IMR-90 (cell line): ENCODE data around the gene SMG1. TPM values are rescaled to one million over a fixed set of nuclear protein-coding genes. Genes with fewer than 3 reads are reported as not detected.

Source experiments
- ATAC-seq: fragments of 200-7000 bp; cut with Tn5 transposase; 2 replicates; pipeline ENCODE4 v1.9.1; 2020; ENCODE audit warnings: low read depth, mild to moderate bottlenecking, moderate library complexity
- BruUV-seq: library from RNA; stranded (reverse); fragments of 400-500 nt; replicated peaks from 2 replicates; lab custom pipeline; 2021; lab: Mats Ljungman, UMichigan
- CTCF ChIA-PET: fragments of 300-600 bp; formaldehyde crosslinking; extraction: SDS; loops from one replicate; lab custom pipeline; 2021; ENCODE audit warnings: antibody characterized with exemption; lab: Yijun Ruan, JAX
- POLR2A ChIA-PET: fragments of 300-600 bp; sonication (Branson Sonifier 250); formaldehyde crosslinking; loops from one replicate; lab custom pipeline; 2022; ENCODE audit warnings: antibody characterized with exemption; ENCODE audit not compliant: unreplicated experiment; lab: Charles Lee
- DNase-seq: peaks from one replicate; pipeline ENCODE4 v3.0.0; 2013
- H2AFZ ChIP-seq: replicated peaks from 2 replicates; pipeline ENCODE3; 2013; ENCODE audit warnings: low read length, mild to moderate bottlenecking; ENCODE audit not compliant: poor library complexity
- H2AK5ac ChIP-seq: 2 replicates; pipeline ENCODE4 v1.6.1; 2013; ENCODE audit warnings: low read depth, low read length, inconsistent platforms
- H2AK9ac ChIP-seq: replicated peaks from 2 replicates; pipeline ENCODE3; 2013; ENCODE audit warnings: mild to moderate bottlenecking, low read depth, low read length, moderate library complexity; ENCODE audit not compliant: poor library complexity
- H2BK120ac ChIP-seq: 2 replicates; pipeline ENCODE4 v1.6.1; 2013; ENCODE audit warnings: low read depth, low read length, inconsistent platforms
- H2BK15ac ChIP-seq: 3 replicates; pipeline ENCODE4 v1.6.1; 2013; ENCODE audit warnings: low read depth, low read length, inconsistent platforms
- H2BK20ac ChIP-seq: 2 replicates; pipeline ENCODE4 v1.6.1; 2013; ENCODE audit warnings: low read depth, mild to moderate bottlenecking, inconsistent platforms, low read length, moderate library complexity
- H2BK5ac ChIP-seq: 2 replicates; pipeline ENCODE4 v1.6.1; 2013; ENCODE audit warnings: mild to moderate bottlenecking, low read depth, low read length, inconsistent platforms; ENCODE audit not compliant: poor library complexity, severe bottlenecking
- H3K14ac ChIP-seq: replicated peaks from 2 replicates; pipeline ENCODE4 v1.6.1; 2013; ENCODE audit warnings: low read depth, low read length, inconsistent platforms
- H3K18ac ChIP-seq: 2 replicates; pipeline ENCODE4 v1.6.1; 2013; ENCODE audit warnings: low read depth, low read length, control low read depth
- H3K23ac ChIP-seq: 2 replicates; pipeline ENCODE4 v1.6.1; 2013; ENCODE audit warnings: low read depth, low read length, inconsistent platforms
- H3K27ac ChIP-seq: 2 replicates; pipeline ENCODE4 v1.5.1; 2013; ENCODE audit warnings: mild to moderate bottlenecking, control low read depth, low read length; ENCODE audit not compliant: insufficient read depth
- H3K27me3 ChIP-seq: 2 replicates; pipeline ENCODE4 v1.6.1; 2013; ENCODE audit warnings: low read length; ENCODE audit not compliant: control insufficient read depth, insufficient read depth
- H3K36me3 ChIP-seq: 2 replicates; pipeline ENCODE4 v1.6.1; 2013; ENCODE audit warnings: low read length, mixed read lengths; ENCODE audit not compliant: control insufficient read depth, insufficient read depth
- H3K4ac ChIP-seq: 2 replicates; pipeline ENCODE4 v1.6.1; 2013; ENCODE audit warnings: low read depth, low read length, inconsistent platforms
- H3K4me1 ChIP-seq: 2 replicates; pipeline ENCODE4 v1.6.1; 2013; ENCODE audit warnings: low read length, mixed read lengths; ENCODE audit not compliant: control insufficient read depth, insufficient read depth
- H3K4me2 ChIP-seq: 2 replicates; pipeline ENCODE4 v1.6.1; 2013; ENCODE audit warnings: low read depth, mild to moderate bottlenecking, control low read depth, low read length, moderate library complexity
- H3K4me3 ChIP-seq: 2 replicates; pipeline ENCODE4 v1.5.1; 2013; ENCODE audit warnings: low read depth, mild to moderate bottlenecking, control low read depth, low read length, moderate library complexity; ENCODE audit not compliant: insufficient read depth
- H3K56ac ChIP-seq: 2 replicates; pipeline ENCODE4 v1.6.1; 2013; ENCODE audit warnings: low read length, inconsistent platforms; ENCODE audit not compliant: insufficient read depth; ENCODE audit errors: extremely low read depth
- H3K79me1 ChIP-seq, 2 experiments: 2 replicates each; pipeline ENCODE4 v1.6.1; 2013; ENCODE audit warnings: low read length in 2 of 2, inconsistent platforms in 1 of 2, low read depth in 1 of 2
- H3K9ac ChIP-seq: 2 replicates; pipeline ENCODE4 v1.6.1; 2013; ENCODE audit warnings: low read depth, low read length, control low read depth
- H3K9me1 ChIP-seq: 2 replicates; pipeline ENCODE4 v1.6.1; 2013; ENCODE audit warnings: low read length, inconsistent platforms; ENCODE audit not compliant: insufficient read depth
- H3K9me3 ChIP-seq: 2 replicates; pipeline ENCODE4 v1.6.1; 2013; ENCODE audit warnings: low read length; ENCODE audit not compliant: control insufficient read depth, insufficient read depth
- H4K20me1 ChIP-seq: 2 replicates; pipeline ENCODE4 v1.6.1; 2013; ENCODE audit warnings: low read length, inconsistent platforms; ENCODE audit not compliant: insufficient read depth
- H4K5ac ChIP-seq: 2 replicates; pipeline ENCODE4 v1.6.1; 2013; ENCODE audit warnings: mild to moderate bottlenecking, low read depth, low read length, control low read depth
- H4K8ac ChIP-seq, 2 experiments: 2 replicates each; pipeline ENCODE4 v1.6.1; 2013; ENCODE audit warnings: low read depth in 2 of 2, low read length in 2 of 2, control low read depth in 1 of 2, inconsistent platforms in 1 of 2
- H4K91ac ChIP-seq: 2 replicates; pipeline ENCODE4 v1.6.1; 2013; ENCODE audit warnings: low read depth, low read length, inconsistent platforms; ENCODE audit not compliant: insufficient read depth
- CHD1 ChIP-seq: IDR thresholded peaks from 2 replicates; pipeline ENCODE4 v1.6.1; 2012; ENCODE audit warnings: low read depth, low read length, improper control_type of control experiment
- RFX5 ChIP-seq: IDR thresholded peaks from 2 replicates; pipeline ENCODE4 v1.8.0; 2012; ENCODE audit warnings: low read depth, mild to moderate bottlenecking, low read length, moderate library complexity
- WGBS, 2 experiments: methylation state at CpG; one replicate each; pipeline versions ENCODE4 v1.1.5 to v1.1.7; 2013; ENCODE audit warnings: missing lambda C conversion rate in 2 of 2; ENCODE audit not compliant: insufficient read length in 1 of 2; ENCODE audit errors: extremely low coverage in 2 of 2; 5-methylcytosine and 5-hydroxymethylcytosine counted together
- dilution Hi-C: fragments of 300-500 bp; cut with HindIII; formaldehyde crosslinking; loops from one replicate; pipeline ENCODE4 v1.14.3; 2018; ENCODE audit warnings: low sequenced_read_pairs; ENCODE audit not compliant: unreplicated experiment
- in situ Hi-C: fragments of 300-500 bp; cut with MboI; formaldehyde crosslinking; loops from 3 replicates; pipeline ENCODE4 v1.14.3; 2019; ENCODE audit warnings: low sequenced_read_pairs, inconsistent platforms, mixed read lengths
- intact Hi-C: fragments of 100-400 bp; cut with micrococcal nuclease; formaldehyde crosslinking; loops from 2 replicates; pipeline ENCODE4 v1.10.0; 2022
- polyA plus RNA-seq, 3 experiments: library from polyadenylated mRNA; depleted of rRNA; stranded (reverse); fragments of >200 nt; gene quantifications; 2 replicates each; pipeline ENCODE4 v1.2.3, GENCODE V29; 2012; ENCODE audit warnings: low replicate concordance in 1 of 3
- total RNA-seq: library from RNA; depleted of rRNA; stranded (reverse); fragments of >200 nt; gene quantifications from 2 replicates; pipeline ENCODE4 v1.2.3, GENCODE V29; 2012
- TF ChIP-seq, protein P1 (sequence below): conservative IDR thresholded peaks from 2 replicates; pipeline ENCODE4 v1.5.1; 2012; ENCODE audit warnings: mild to moderate bottlenecking, low read depth, low read length, improper control_type of control experiment
- TF ChIP-seq, protein P2 (sequence below): fragments of 150-350 bp; IDR thresholded peaks from 2 replicates; pipeline ENCODE4 v1.6.1; 2016; ENCODE audit warnings: low read depth, mild to moderate bottlenecking, low read length, moderate library complexity, borderline replicate concordance

Gene SMG1
- total and polyA plus RNA-seq, 2 of the 4 experiments (the other 2 are of a cell fraction) = 13.4 to 53.8 TPM

DNA sequence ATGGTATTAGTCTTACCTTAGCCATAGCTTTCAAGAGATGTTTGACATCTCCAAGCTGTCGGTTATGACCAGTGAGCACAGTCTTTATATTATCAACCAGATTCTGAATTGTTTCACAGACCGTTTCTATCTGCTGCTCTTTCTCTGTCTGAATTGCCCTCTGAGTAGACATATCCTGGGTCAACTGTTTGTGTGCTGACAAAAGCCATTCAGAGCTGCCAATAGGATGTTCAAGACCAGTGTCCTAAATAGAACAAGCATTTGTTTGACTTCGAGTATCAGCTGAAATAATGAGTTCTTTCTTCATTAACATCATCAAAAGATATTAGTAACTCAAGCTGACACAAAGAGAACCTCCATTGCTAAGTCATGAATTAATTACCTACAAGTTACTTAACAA, 109.9 kb downstream of the SMG1 start:
- no CpG with 5 or more reads among the region's 3 CpGs for WGBS, 2 experiments
- H4K8ac ChIP-seq = no peak overlapping the region
- H2AK5ac ChIP-seq = no peak overlapping the region
- peaks cover 2% of the 10 kb centered on the region; the same call in 1 of the 2 replicates for H3K9me1 ChIP-seq
- H4K91ac ChIP-seq = no peak overlapping the region
- no peak overlapping the region for H4K5ac ChIP-seq
- no peaks in the 10 kb centered on the region for H4K20me1 ChIP-seq
- H3K4me2 ChIP-seq = no peak overlapping the region
- TF ChIP-seq, protein P1, sequence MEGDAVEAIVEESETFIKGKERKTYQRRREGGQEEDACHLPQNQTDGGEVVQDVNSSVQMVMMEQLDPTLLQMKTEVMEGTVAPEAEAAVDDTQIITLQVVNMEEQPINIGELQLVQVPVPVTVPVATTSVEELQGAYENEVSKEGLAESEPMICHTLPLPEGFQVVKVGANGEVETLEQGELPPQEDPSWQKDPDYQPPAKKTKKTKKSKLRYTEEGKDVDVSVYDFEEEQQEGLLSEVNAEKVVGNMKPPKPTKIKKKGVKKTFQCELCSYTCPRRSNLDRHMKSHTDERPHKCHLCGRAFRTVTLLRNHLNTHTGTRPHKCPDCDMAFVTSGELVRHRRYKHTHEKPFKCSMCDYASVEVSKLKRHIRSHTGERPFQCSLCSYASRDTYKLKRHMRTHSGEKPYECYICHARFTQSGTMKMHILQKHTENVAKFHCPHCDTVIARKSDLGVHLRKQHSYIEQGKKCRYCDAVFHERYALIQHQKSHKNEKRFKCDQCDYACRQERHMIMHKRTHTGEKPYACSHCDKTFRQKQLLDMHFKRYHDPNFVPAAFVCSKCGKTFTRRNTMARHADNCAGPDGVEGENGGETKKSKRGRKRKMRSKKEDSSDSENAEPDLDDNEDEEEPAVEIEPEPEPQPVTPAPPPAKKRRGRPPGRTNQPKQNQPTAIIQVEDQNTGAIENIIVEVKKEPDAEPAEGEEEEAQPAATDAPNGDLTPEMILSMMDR = no peak
- TF ChIP-seq CHD1 (no peak), RFX5 (no peak)
- TF ChIP-seq, protein P2, sequence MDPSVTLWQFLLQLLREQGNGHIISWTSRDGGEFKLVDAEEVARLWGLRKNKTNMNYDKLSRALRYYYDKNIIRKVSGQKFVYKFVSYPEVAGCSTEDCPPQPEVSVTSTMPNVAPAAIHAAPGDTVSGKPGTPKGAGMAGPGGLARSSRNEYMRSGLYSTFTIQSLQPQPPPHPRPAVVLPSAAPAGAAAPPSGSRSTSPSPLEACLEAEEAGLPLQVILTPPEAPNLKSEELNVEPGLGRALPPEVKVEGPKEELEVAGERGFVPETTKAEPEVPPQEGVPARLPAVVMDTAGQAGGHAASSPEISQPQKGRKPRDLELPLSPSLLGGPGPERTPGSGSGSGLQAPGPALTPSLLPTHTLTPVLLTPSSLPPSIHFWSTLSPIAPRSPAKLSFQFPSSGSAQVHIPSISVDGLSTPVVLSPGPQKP = no peak
- no peak overlapping the region for H3K14ac ChIP-seq
- H3K9ac ChIP-seq = no peak overlapping the region
- no peak overlapping the region for H3K4me3 ChIP-seq
- H2BK120ac ChIP-seq = no peak overlapping the region
- peaks cover 0 to 7% of the 10 kb centered on the region in 2 experiments; a peak in 2 of 4 replicates for H3K79me1 ChIP-seq
- BruUV-seq = no TSS peak
- no peak overlapping the region for H3K4ac ChIP-seq
- H3K4me1 ChIP-seq = no peaks in the 10 kb centered on the region
- dilution Hi-C loops (no loop called here), in situ Hi-C loops (no loop called here), intact Hi-C loops (no loop called here)
- ChIA-PET CTCF (interaction anchor here (1.4 kb wide), 1 partner anchor 15 kb away, joined by 4 read pairs; the partner anchor contains the start of gene ARL6IP1), POLR2A (no interaction called here)
- no peak for DNase-seq
- H2BK20ac ChIP-seq = no peak overlapping the region
- no peak overlapping the region for H3K18ac ChIP-seq
- no peaks in the 10 kb centered on the region for H3K27me3 ChIP-seq
- no peak overlapping the region for H2BK15ac ChIP-seq
- H2AK9ac ChIP-seq = no peak overlapping the region
- H3K36me3 ChIP-seq = peaks cover 35% of the 10 kb centered on the region
- H3K9me3 ChIP-seq = no peaks in the 10 kb centered on the region
- no peak overlapping the region for H3K23ac ChIP-seq
- H3K27ac ChIP-seq = no peak overlapping the region
- no peak overlapping the region for H2BK5ac ChIP-seq
- H3K56ac ChIP-seq = no peak overlapping the region
- no peak for ATAC-seq
- no peak overlapping the region for H2AFZ ChIP-seq
